Right ventricle myocardium inferior (tissue), 1 donor: ENCODE results near the gene SNRNP27. TPM values are rescaled to one million over a fixed set of nuclear protein-coding genes. Genes with fewer than 3 reads are reported as not detected.
A peak's percentile ranks its signal among the peaks of the same experiment; 100 is the strongest.
"Not testable (repeated sequence)": the region's sequence is repeated elsewhere in the genome, so short reads cannot be mapped to it uniquely, and the experiment has no call there.

Source experiments
- ATAC-seq: fragments of 200-7000 bp; cut with Tn5 transposase; one replicate; pipeline ENCODE4 v1.9.1; 2020; ENCODE audit warnings: mild to moderate bottlenecking, moderate library complexity
- DNase-seq: peaks from one replicate; pipeline ENCODE4 v3.0.0; 2021; ENCODE audit errors: missing footprints
- intact Hi-C: fragments of 100-400 bp; cut with DNase I; formaldehyde crosslinking; loops from one replicate; pipeline ENCODE4 v1.11.0; 2022
- long read RNA-seq: library from polyadenylated mRNA; unstranded; transcript quantifications from one replicate; pipeline ENCODE4 v2.0.0, GENCODE V29; 2021
- total RNA-seq: library from RNA; stranded (reverse); fragmentation: NEBNext Ultra II Directional; extraction: Animal tissue kit (Norgen Biotek cat#: 25700); gene quantifications from one replicate; pipeline ENCODE4 v1.2.1, GENCODE V29; 2021
- donor health status: DM: no; HTN: yes; CAD: no; lungs with severe emphysema.

SNRNP27 gene
- total RNA-seq = 58.3 TPM
- long read RNA-seq, transcript SNRNP27-201 (6 exons, 1,802 nt) = major isoform, 27 of 28 reads
- long read RNA-seq, partial matches to known transcripts = 0 of 28 reads
- long read RNA-seq, other reads (novel, unspliced or antisense) = 0 of 28 reads

- intact Hi-C loops = no loop called here
- peak; percentile 85 for DNase-seq
- ATAC-seq = peak; percentile 89
Measured at GRCh38 chr2:69893684-69894551, at the start of gene SNRNP27. SNRNP27 (plus strand) TSS chr2:69893956; CDS start chr2:69893985, 29 bp downstream.

- intact Hi-C loops = no loop called here
- no peak for DNase-seq
- ATAC-seq = no peak
Measured at GRCh38 chr2:69843993-69844392, 49.8 kb upstream of the SNRNP27 start.

GRCh38 chr2:69844560-69844959, 49.2 kb upstream of the SNRNP27 start:
- no peak for DNase-seq
- no peak for ATAC-seq
- intact Hi-C loops = no loop called here

- ATAC-seq (no peak), DNase-seq (no peak)
- intact Hi-C loops = no loop called here
Measured at GRCh38 chr2:69846182-69847067, 47.3 kb upstream of the SNRNP27 start.

GRCh38 chr2:69847068-69847828, 46.5 kb upstream of the SNRNP27 start:
- ATAC-seq = no peak
- no peak for DNase-seq
- intact Hi-C loops = no loop called here

- ATAC-seq = no peak
- no peak for DNase-seq
- intact Hi-C loops = no loop called here
Measured at GRCh38 chr2:69848186-69848790, 45.5 kb upstream of the SNRNP27 start.

GRCh38 chr2:69858261-69858660, 35.5 kb upstream of the SNRNP27 start:
- DNase-seq = no peak
- intact Hi-C loops = no loop called here
- no peak for ATAC-seq

GRCh38 chr2:69863298-69863697, 30.5 kb upstream of the SNRNP27 start:
- ATAC-seq (no peak), DNase-seq (no peak)
- intact Hi-C loops = no loop called here

- DNase-seq = no peak
- intact Hi-C loops = no loop called here
- ATAC-seq = no peak
Measured at GRCh38 chr2:69888451-69888850, 5.3 kb upstream of the SNRNP27 start.

GRCh38 chr2:69889302-69889701, 4.5 kb upstream of the SNRNP27 start:
- intact Hi-C loops = no loop called here
- ATAC-seq = no peak
- no peak for DNase-seq

GRCh38 chr2:69890881-69891280, 2.9 kb upstream of the SNRNP27 start:
- intact Hi-C loops = no loop called here
- no peak for ATAC-seq
- DNase-seq = no peak

- DNase-seq, intact Hi-C loops, ATAC-seq: not testable (repeated sequence)
Measured at GRCh38 chr2:69892838-69893424, 825 bp upstream of the SNRNP27 start.

- DNase-seq, ATAC-seq, intact Hi-C loops: not testable (repeated sequence)
Measured at GRCh38 chr2:69894737-69895136, 981 bp downstream of the SNRNP27 start.

GRCh38 chr2:69902213-69902922, 8.6 kb downstream of the SNRNP27 start:
- DNase-seq (peak; percentile 84), ATAC-seq (no peak)
- intact Hi-C loops = no loop called here

- ATAC-seq = no peak
- no peak for DNase-seq
- intact Hi-C loops = no loop called here
Measured at GRCh38 chr2:69907216-69907615, 13.5 kb downstream of the SNRNP27 start.

- DNase-seq = no peak
- no peak for ATAC-seq
- intact Hi-C loops = loop anchor here (1.0 to 5.0 kb wide), 3 partner anchors 158 to 390 kb away; partner anchors contain the start of genes FAM136A and PCYOX1
Measured at GRCh38 chr2:69911985-69912563, 18.3 kb downstream of the SNRNP27 start.
